ENCODE results near the gene ABCB6. TPM values are rescaled to one million over a fixed set of nuclear protein-coding genes. Genes with fewer than 3 reads are reported as not detected.

The ABCB6 gene
- total and polyA plus RNA-seq, 2 of the 8 experiments (the other 6 are each of a cell fraction or from before 2014, with no cell fraction given) = 44.9 to 50.6 TPM

DNA sequence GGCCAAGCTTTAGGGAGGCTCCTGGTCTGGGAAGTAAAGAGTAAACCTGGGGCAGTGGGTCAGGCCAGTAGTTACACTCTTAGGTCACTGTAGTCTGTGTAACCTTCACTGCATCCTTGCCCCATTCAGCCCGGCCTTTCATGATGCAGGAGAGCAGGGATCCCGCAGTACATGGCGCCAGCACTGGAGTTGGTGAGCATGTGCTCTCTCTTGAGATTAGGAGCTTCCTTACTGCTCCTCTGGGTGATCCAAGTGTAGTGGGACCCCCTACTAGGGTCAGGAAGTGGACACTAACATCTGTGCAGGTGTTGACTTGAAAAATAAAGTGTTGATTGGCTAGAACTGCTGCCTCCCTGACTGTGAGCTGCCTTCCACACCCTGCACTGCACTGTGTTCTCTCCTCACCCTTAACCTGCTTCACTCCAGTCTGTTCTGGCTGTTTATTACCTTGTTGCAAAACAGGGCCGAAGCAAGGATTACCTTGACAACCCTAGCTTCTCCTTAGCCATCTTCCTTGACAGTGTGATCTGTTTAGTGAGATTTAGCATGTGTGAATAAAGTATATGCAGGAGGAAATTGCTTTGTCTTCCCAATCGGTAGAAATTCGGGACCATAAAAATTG, 35.5 kb downstream of the ABCB6 start:
- H2BK12ac ChIP-seq (ENCODE audit: low read depth, low read length) = no peak overlapping the region
- H2BK5ac ChIP-seq (ENCODE audit: low read depth, low read length) = no peak overlapping the region
- H2BK120ac ChIP-seq (replicated peaks; ENCODE audit: low read depth, low read length) = no peak overlapping the region
- 91% methylated on average over 6 of the region's 6 CpGs; no CpG with 5 or more reads in 1 of the 2 experiments for WGBS, 2 experiments (ENCODE audit: extremely low coverage in 1 of 2, insufficient coverage in 1 of 2, insufficient read length in 1 of 2, insufficient replicate concordance in 2 of 2, low coverage in 1 of 2, low lambda C conversion rate in 2 of 2, missing lambda C conversion rate in 1 of 2)
- H4K8ac ChIP-seq (ENCODE audit: extremely low read depth, insufficient read depth, low read length) = no peak overlapping the region
- H3K23ac ChIP-seq (ENCODE audit: insufficient read length) = no peak overlapping the region
- no peak overlapping the region for H2AK5ac ChIP-seq (ENCODE audit: low read depth, low read length)
- peaks cover 0 to 6% (median 4%) of the 10 kb centered on the region in 4 experiments; a peak in 6 of 7 replicates for H3K4me1 ChIP-seq (replicated peaks in 1 of 4; ENCODE audit: control insufficient read depth in 3 of 4, insufficient read depth in 4 of 4, low read length in 3 of 4)
- FAIRE-seq = no peak
- no peak overlapping the region for H4K5ac ChIP-seq (ENCODE audit: insufficient read length, low read depth, low read length)
- H3K4me2 ChIP-seq (ENCODE audit: insufficient read depth in 1 of 2, low read depth in 2 of 2, low read length in 2 of 2) = no peak overlapping the region
- no peak overlapping the region for H4K91ac ChIP-seq (replicated peaks; ENCODE audit: insufficient read length, low read length)
- H3K27ac ChIP-seq (ENCODE audit: low read depth, low read length) = no peak overlapping the region
- H3K9me3 ChIP-seq (ENCODE audit: insufficient read depth in 2 of 2, low read depth in 1 of 2, low read length in 1 of 2) = no peaks in the 10 kb centered on the region
- no peak overlapping the region for H3K14ac ChIP-seq (ENCODE audit: insufficient read length)
- CTCF ChIA-PET (ENCODE audit: partially characterized antibody) = interaction anchor here (0.5 to 3.9 kb wide), 5 partner anchors 9 to 215 kb away, joined by 3 to 18 read pairs (median 3); no protein-coding TSS in a partner anchor
- H3K4me3 ChIP-seq (ENCODE audit: extremely low read depth in 1 of 4, insufficient read depth in 2 of 4, low read depth in 3 of 4, low read length in 4 of 4) = no peak overlapping the region
- peaks cover 3% of the 10 kb centered on the region; the same call in 1 of the 2 replicates for H3K23me2 ChIP-seq (ENCODE audit: low read depth, low read length)
- peaks cover 0 to 8% of the 10 kb centered on the region in 2 experiments; a peak in 1 of 4 replicates for H3K79me2 ChIP-seq (ENCODE audit: control insufficient read depth in 1 of 2, insufficient read depth in 2 of 2, low read length in 2 of 2)
- no peak overlapping the region for H2BK15ac ChIP-seq (ENCODE audit: low read length)
- no peaks in the 10 kb centered on the region for H3K27me3 ChIP-seq (replicated peaks in 1 of 4; ENCODE audit: control insufficient read depth in 3 of 4, extremely low read depth in 1 of 4, insufficient read depth in 3 of 4, low read length in 3 of 4)
- DNase-seq (ENCODE audit: low read depth in 1 of 2, low spot score in 2 of 2) = no peak
- H3K36me3 ChIP-seq (ENCODE audit: control insufficient read depth in 2 of 4, insufficient read depth in 4 of 4, low read length in 3 of 4) = peaks cover 6 to 37% (median 22%) of the 10 kb centered on the region in 4 experiments; a peak in 6 of 8 replicates
- no peak overlapping the region for H2AFZ ChIP-seq (ENCODE audit: low read length)
- H3K9ac ChIP-seq (replicated peaks in 1 of 4; ENCODE audit: extremely low read depth in 1 of 4, low read depth in 3 of 4, low read length in 3 of 4) = no peak overlapping the region
- H3K79me1 ChIP-seq (ENCODE audit: low read depth, low read length) = peaks cover 6% of the 10 kb centered on the region
- no peak overlapping the region for H3K4ac ChIP-seq (replicated peaks; ENCODE audit: insufficient read length, low read depth, low read length)
- H4K20me1 ChIP-seq (replicated peaks in 1 of 2; ENCODE audit: control insufficient read depth in 1 of 2, insufficient read depth in 2 of 2, low read length in 2 of 2) = peaks cover 0 to 4% of the 10 kb centered on the region in 2 experiments
- no peak overlapping the region for H2BK20ac ChIP-seq (ENCODE audit: low read length)
- H3K18ac ChIP-seq (ENCODE audit: extremely low read depth, low read length) = no peak overlapping the region
- no peak overlapping the region for H3K56ac ChIP-seq (replicated peaks; ENCODE audit: insufficient read length, low read depth, low read length)
- POLR2A ChIA-PET (ENCODE audit: partially characterized antibody) = interaction anchor here (1.0 to 2.0 kb wide), 5 partner anchors 10 to 66 kb away, joined by 3 to 5 read pairs (median 3); partner anchors contain the start of genes ABCB6 and ANKZF1
- TF ChIP-seq RXRA (IDR thresholded peaks at IDR 0.05; ENCODE audit: insufficient read depth, low read depth, low read length) (no peak), SP4 (IDR thresholded peaks at IDR 0.05; ENCODE audit: low read length) (no peak), SUZ12 (IDR thresholded peaks at IDR 0.05; ENCODE audit: low read length) (no peak), CHD2 (IDR thresholded peaks at IDR 0.05; ENCODE audit: low read length) (no peak), SRF (IDR thresholded peaks at IDR 0.05; ENCODE audit: low read depth, low read length) (no peak), RAD21 (IDR thresholded peaks at IDR 0.05 in 1 of 2, conservative IDR thresholded peaks at IDR 0.05 in 1 of 2; ENCODE audit: low read depth in 2 of 2, low read length in 2 of 2) (no peak)
- TF ChIP-seq, protein P1, sequence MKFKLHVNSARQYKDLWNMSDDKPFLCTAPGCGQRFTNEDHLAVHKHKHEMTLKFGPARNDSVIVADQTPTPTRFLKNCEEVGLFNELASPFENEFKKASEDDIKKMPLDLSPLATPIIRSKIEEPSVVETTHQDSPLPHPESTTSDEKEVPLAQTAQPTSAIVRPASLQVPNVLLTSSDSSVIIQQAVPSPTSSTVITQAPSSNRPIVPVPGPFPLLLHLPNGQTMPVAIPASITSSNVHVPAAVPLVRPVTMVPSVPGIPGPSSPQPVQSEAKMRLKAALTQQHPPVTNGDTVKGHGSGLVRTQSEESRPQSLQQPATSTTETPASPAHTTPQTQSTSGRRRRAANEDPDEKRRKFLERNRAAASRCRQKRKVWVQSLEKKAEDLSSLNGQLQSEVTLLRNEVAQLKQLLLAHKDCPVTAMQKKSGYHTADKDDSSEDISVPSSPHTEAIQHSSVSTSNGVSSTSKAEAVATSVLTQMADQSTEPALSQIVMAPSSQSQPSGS (IDR thresholded peaks at IDR 0.05; ENCODE audit: low read length) = no peak
- TF ChIP-seq, protein P2, sequence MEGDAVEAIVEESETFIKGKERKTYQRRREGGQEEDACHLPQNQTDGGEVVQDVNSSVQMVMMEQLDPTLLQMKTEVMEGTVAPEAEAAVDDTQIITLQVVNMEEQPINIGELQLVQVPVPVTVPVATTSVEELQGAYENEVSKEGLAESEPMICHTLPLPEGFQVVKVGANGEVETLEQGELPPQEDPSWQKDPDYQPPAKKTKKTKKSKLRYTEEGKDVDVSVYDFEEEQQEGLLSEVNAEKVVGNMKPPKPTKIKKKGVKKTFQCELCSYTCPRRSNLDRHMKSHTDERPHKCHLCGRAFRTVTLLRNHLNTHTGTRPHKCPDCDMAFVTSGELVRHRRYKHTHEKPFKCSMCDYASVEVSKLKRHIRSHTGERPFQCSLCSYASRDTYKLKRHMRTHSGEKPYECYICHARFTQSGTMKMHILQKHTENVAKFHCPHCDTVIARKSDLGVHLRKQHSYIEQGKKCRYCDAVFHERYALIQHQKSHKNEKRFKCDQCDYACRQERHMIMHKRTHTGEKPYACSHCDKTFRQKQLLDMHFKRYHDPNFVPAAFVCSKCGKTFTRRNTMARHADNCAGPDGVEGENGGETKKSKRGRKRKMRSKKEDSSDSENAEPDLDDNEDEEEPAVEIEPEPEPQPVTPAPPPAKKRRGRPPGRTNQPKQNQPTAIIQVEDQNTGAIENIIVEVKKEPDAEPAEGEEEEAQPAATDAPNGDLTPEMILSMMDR (IDR thresholded peaks at IDR 0.05; ENCODE audit: control extremely low read depth in 1 of 3, insufficient read depth in 1 of 3, low read depth in 1 of 3, low read length in 3 of 3) = no peak

Measured in H1 (cell line).